AG09309 (cell line): ENCODE measurements around the gene DPEP2.

Experiments
- DNase-seq: peaks from one replicate; pipeline ENCODE4 v3.0.0-alpha.2; 2010; ENCODE audit warnings: low read depth
- H3K4me3 ChIP-seq: 2 replicates; pipeline ENCODE4 v1.5.1; 2011; ENCODE audit warnings: mild to moderate bottlenecking, low read depth, low read length, moderate library complexity; ENCODE audit not compliant: control insufficient read depth
- TF ChIP-seq, protein P1 (sequence below): IDR thresholded peaks from 2 replicates; pipeline ENCODE4 v1.5.1; 2011; ENCODE audit warnings: mild to moderate bottlenecking, low read depth, low read length, inconsistent platforms; ENCODE audit not compliant: insufficient read depth, control insufficient read depth; ENCODE audit errors: missing control alignments

The DPEP2 gene

GRCh38 chr16:67967183-67967957, 31.9 kb downstream of the DPEP2 start:
- DNase-seq = no peak
- H3K4me3 ChIP-seq = peak overlapping the region; percentile 51
- TF ChIP-seq, protein P1, sequence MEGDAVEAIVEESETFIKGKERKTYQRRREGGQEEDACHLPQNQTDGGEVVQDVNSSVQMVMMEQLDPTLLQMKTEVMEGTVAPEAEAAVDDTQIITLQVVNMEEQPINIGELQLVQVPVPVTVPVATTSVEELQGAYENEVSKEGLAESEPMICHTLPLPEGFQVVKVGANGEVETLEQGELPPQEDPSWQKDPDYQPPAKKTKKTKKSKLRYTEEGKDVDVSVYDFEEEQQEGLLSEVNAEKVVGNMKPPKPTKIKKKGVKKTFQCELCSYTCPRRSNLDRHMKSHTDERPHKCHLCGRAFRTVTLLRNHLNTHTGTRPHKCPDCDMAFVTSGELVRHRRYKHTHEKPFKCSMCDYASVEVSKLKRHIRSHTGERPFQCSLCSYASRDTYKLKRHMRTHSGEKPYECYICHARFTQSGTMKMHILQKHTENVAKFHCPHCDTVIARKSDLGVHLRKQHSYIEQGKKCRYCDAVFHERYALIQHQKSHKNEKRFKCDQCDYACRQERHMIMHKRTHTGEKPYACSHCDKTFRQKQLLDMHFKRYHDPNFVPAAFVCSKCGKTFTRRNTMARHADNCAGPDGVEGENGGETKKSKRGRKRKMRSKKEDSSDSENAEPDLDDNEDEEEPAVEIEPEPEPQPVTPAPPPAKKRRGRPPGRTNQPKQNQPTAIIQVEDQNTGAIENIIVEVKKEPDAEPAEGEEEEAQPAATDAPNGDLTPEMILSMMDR = no peak

DNA sequence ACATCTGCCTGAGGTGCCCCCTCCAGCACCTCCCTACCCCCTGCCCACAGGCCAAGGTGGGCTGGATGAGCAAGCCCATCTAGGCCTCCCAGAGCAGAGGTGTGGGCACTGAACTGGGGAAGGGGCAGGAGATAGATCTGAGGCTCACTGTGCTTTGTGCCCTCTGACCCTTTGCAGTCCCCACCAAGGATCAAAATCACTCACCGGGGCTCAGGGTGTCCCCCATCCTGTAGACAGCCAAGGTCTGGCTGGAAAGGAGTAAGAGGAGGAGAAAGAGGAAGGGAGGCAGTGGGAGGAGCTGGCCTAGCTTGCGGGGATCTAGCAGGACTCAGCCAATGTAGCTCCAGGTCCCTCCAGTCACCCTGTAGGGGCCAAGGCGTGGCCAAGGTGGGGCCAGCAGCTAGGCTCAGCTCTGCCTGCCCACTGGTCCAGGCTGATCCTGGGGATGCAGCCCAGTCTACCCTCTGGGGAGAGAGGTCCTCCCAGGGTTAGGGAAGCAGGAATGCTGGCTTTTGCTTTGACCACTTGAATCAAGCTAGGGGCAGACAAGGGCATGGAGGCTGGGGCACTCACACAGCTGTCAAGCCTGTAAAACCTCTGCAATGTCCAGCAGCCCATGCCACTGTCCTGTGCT, 32.6 kb downstream of the DPEP2 start:
- TF ChIP-seq, protein P1 = no peak
- no peak for DNase-seq
- peak overlapping the region; percentile 51 for H3K4me3 ChIP-seq

DNA sequence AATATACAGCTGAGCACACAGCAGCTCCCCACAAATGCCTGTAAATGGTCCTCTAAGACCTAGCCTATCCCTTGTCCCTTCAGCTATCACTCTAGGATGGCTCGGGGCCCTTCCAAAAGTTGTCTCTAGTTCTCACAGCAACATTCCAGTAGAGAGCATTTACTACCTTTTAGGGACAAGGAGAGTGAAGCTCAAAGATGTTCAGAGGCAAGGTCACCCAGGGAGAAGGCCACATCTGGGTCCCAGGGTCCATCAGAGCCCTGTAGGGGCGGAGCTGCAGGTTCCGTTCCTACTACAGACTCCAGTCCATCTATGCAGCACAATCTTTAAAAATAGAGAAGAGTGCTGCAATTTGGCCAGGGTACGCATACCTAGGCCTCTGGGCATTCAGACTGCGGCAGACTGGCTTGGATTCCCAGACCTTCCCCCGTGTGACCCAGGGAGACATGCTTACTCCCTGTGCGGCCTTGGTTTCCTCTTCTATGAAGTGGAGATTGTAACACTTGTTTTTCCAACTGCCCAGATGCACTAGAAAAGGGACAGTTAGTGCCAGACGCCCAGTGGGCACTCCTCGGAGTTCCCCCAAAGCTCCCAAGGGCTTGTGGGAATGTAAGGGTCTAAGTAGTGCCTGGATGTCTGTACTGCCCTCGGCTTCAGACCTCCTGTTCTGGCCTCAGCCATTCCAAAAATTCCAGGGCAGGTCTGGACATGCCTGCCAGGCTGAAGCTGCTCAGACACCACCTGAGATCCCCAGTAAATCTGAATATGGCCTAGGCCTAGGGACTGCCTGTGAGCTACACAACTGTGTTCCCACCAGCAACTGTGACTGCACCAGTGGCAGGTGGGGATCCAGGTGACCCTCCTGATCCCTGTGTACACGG, 33.4 kb downstream of the DPEP2 start:
- peak overlapping the region; percentile 51 for H3K4me3 ChIP-seq
- TF ChIP-seq, protein P1 = no peak
- DNase-seq = no peak

GRCh38 chr16:67964477-67965131, 34.7 kb downstream of the DPEP2 start:
- TF ChIP-seq, protein P1 = no peak
- no peak overlapping the region for H3K4me3 ChIP-seq

DNA sequence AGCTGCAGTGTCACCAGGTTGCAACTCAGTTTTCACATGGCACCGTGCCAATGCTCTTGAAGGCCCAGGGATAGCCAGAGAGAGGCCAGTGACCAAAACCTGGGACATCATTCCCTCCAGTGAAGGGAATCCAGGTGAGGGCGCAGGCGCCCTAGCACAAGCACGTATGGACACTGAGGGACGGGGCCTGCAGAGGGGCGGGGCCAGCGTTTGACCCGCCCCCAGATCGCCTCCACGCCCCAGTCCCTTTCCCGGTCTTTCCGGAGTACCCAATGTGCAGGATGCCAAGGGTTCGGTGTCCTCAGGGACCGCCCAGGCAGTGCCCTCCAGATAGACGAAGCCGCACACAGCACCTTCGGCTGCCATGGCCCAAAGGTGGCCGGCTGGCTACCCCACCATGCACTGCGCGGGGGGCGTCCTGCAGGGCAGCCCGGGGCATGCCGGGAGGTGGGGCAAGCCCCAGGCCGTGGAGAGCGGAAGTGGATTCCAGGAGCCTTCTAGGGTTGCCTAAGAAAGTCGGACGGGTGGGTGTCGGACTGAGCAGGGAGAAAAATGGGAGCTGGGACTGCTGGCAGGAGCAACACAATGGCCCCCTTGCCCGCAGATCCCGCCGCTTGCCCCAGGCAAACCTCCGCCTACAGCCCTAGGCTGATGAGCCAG, 35.5 kb downstream of the DPEP2 start:
- no peak for DNase-seq

More at GRCh38 chr16:67964477-67965131, 34.7 kb downstream of the DPEP2 start:
- no peak for DNase-seq

More for the DNA sequence above, 35.5 kb downstream of the DPEP2 start:
- H3K4me3 ChIP-seq = no peak overlapping the region
- TF ChIP-seq, protein P1 = no peak
